Measurements from ENCODE around the gene GRIK4.
"Not testable (repeated sequence)": the region's sequence is repeated elsewhere in the genome, so short reads cannot be mapped to it uniquely, and the experiment has no call there.

The GRIK4 gene

GRCh38 chr11:121008551-121008950 lies 497.0 kb downstream of the GRIK4 start:
- no peak for DNase-seq (ENCODE audit: low spot score)

DNA sequence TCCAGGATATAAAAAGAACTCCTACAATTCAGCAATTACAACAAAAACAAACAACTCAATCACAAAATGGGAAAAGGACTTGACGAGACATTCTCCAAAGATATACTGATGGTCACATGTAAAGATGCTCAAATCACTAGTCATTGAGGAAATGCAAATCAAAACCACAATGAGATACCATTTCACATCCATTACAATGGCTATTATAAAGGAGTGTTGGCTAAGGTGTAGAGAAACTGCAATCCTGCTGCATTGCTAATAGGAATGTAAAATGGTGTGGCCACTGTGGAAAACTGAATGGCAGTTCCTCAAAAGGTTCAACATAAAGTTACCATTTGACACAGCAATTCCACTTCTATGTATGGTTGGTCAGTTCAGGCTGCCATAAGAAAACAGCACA lies 500.5 kb downstream of the GRIK4 start:
- DNase-seq (ENCODE audit: low spot score): no peak

GRCh38 chr11:121018746-121019145 lies 507.2 kb downstream of the GRIK4 start:
- DNase-seq (ENCODE audit: low spot score): no peak

- DNase-seq (ENCODE audit: low spot score): not testable (repeated sequence)
Measured at GRCh38 chr11:121021718-121022117, 510.2 kb downstream of the GRIK4 start.

DNA sequence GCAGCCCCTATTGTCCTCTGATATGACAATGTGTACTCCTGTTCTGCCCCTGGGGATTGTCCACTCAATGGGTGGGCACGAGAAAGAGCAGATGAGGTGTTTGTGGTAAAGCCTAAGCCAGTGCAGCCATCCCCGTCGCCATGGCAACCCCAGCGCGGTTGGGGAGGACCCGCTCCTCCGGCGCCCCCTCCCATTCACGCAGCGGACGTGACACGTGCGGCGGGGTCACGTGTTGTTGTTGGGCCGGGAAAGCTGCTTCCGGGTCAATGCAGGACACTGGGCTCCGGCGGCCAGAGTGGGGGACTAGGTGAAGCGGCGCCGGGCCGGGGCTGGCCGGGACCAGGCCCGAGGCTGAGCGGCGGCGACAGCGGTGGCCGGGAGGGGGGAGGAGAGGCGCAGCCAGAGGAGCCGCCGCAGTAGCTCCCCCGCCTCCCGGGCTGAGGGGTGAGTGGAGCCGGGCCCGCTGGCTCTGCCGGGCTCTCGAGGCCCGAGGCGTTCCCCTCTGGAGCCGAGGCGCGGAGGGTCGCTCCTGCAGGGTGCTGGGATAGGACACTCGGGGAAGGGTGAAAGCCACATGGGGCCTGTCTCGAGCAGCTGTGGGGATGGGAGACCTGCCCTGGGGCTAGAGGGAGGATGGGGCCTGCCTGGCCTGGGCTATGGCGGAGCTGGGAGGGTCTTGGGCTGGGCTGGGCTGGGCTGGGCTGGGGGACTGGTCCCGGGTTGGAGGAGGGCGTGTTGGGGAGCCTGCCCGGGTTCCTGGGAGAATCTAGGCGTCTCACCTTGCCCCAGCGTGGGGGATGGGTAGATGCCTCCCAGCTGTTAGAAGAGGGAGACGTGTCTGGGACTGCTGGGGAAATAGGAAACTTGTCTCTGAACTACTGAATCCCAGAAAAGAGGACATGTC lies 512.6 kb downstream of the GRIK4 start, which contains the start of gene TBCEL:
TSS of gene TBCEL (plus strand) at position 255 of the 904 bp plus-strand sequence. CDS start 21,589 bp downstream, outside the sequence.
- DNase-seq (ENCODE audit: low spot score): peak; percentile 77

- no peak for DNase-seq (ENCODE audit: low spot score)
Measured at GRCh38 chr11:121024989-121025388, 513.4 kb downstream of the GRIK4 start.

DNA sequence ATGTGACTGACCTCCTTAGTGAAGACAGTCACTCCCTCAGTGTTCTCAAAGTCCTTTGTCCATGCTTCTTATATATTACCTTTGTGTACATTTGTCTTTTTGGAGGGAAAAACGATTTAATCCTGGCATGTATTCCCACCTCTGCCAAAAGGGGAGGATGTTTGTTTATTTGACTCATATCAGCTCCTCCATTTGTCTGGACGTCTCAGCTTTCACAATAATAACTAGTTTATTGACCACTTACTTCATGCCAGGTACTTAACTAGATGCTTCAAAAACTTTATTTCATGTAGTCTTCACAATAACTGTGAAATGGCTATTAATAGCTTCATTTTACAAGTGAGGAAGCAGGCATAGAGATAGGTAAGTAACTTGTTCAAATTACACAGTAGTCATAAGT lies 517.6 kb downstream of the GRIK4 start:
- DNase-seq (ENCODE audit: low spot score): no peak

DNA sequence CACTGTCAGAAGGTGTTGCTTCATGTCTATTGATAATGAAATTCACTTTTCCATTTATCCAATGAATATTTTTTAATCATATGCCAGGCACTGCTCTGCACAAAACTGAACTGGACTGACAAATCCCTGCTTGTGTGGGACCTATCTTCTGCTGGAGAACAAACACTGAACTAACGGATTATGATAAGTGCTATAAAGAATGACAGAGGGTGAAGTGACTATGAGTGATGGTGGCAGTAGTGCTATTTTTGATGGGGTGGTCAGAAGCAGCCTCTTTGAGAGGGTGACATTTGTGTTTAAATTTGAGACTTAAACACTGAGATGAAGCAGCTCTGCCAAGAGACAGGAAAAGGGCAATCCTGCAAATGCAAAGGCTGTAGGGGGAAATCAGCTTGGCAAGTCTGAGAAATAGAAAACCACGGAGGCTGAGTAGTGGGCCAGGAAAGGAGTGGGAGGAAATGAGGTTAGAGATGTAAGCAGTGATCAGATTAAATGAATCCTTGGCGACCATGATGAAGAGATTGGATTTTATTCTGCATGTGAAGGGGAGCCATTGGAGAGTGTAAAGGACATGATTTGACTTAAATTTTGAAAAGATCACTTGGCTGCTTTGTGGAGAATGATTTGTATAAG lies 518.4 kb downstream of the GRIK4 start:
- DNase-seq (ENCODE audit: low spot score): no peak

DNA sequence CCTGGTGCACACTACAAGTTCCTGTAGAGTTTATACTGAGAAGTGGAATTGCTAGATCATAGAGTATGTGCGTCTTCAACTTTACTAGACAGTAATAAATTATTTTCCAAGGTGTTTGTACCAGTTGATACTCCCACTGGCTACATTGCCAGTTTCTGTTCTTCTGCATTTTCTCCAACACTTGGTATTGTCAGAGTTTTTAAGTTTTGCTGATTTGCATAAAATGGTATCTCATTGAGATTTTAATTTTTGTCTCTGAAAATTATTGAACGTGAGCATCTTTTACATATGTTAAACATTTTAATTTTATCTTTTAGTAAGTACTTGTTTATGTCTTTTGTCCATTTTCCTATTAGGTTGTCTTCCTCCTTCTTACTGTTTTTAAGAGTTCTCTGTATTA lies 519.6 kb downstream of the GRIK4 start:
- no peak for DNase-seq (ENCODE audit: low spot score)

DNA sequence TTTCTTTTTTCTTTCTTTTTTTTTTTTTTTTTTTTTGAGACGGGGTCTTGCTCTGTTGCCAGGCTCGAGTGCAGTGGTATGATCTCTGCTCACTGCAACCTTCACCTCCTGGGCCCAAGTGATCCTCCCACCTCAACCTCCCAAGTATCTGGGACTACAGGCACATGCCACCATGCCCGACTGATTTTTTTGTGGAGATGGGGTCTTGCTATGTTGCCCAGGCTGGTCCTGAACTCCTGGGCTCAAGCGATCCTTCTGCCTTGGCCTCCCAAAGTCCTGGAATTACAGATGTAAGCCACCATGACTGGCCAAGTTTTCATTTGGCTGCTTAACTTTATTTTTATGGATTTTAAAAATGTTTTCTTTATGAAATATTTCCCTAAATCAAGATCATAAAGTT lies 520.1 kb downstream of the GRIK4 start:
- not testable (repeated sequence) for DNase-seq (ENCODE audit: low spot score)

GRCh38 chr11:121032546-121032945 lies 521.0 kb downstream of the GRIK4 start:
- DNase-seq (ENCODE audit: low spot score): no peak

DNA sequence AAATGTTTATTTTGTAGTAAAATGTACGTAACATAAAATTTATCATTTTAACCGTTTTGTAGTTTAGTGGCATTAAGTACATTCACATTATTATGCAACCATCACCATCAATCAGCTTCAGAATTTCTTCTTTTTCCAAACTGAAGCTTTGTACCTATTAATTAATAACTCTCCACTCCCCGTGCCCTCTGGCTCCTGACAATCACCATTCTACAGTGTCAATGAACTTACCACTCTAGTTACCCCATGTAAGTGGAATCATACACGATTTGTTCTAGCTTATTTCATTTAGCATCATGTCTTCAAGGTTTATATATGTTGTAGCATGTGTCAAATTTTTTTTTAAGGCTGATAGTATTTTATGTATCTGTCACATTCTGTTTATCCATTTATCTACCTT lies 522.1 kb downstream of the GRIK4 start:
- DNase-seq (ENCODE audit: low spot score): no peak

DNA sequence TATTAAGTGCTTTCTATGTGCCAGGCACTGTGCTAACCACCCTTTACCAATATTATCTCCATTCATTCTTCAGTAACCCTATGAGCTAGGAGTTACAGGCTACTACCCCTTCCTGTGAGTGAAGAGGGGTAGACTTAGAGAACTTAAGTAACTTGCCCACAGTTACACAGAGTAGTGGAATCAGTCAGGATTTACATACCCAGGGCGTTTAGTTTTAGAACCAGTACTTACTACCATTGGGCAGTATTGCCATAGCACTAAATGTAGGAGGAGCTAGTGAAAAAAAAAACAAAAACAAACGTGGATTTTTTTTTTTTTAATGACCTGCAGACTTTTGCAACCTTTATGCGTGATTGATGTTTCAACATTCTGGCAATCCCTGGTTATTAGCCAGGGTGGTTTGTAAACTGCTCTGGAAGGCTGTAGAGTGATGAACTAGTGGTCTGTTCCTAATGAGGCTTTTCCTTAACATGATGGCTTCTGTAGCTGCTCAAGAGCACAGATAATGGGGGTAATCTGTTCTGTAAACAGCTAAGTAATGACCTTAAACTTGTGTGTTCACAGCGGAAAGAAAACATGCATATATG lies 523.7 kb downstream of the GRIK4 start:
- no peak for DNase-seq (ENCODE audit: low spot score)

DNA sequence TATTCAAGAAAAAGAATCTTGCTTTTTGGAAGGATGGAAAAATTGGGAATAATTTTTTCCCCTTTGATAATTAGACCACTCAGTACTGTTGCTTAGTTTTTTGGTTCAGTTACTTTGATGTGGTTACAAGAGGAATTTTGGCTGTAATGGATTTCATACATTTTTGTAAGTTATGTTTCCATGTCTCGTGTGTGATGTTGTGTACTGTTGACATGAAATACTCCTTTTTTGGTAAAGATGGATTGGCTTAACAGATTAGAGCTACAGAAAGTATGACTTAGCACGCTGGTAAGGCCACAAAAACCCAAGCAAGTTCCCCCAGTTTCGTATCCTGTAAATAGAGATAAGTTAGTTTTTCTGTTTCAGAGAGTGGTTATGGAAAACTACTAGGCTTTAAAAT lies 524.2 kb downstream of the GRIK4 start:
- no peak for DNase-seq (ENCODE audit: low spot score)

DNA sequence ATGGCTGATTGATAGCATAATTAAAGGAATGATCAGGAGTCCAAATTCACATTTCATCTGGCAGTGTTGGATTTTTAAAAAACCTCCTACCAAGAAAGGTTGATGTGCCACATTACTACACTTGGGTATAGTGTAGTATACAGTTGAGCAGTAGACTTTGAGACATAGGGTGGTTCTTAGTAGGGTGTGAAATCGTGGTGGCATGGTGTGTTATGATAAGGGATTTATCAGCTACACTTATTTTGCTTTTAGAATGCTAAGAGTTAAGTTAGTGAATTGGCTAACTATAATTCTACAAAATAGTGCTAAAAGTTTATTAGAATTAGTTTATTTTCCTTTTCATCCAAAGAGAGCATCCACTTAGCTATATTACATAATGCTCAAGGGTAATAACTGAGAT lies 525.5 kb downstream of the GRIK4 start:
- no peak for DNase-seq (ENCODE audit: low spot score)

Data from CD4-positive, alpha-beta T cell treated with Interleukin-2 at 100 ng/mL for 4 hours (primary cell).